ENCODE results near the gene ITPR3. TPM values are rescaled to one million over a fixed set of nuclear protein-coding genes. Genes with fewer than 3 reads are reported as not detected.
A peak's percentile ranks its signal among the peaks of the same experiment; 100 is the strongest.

Gene ITPR3
- total and polyA plus RNA-seq, 8 donors = 14.1 to 149 (median 65.6) TPM

GRCh38 chr6:33702345-33702977 lies 81.3 kb downstream of the ITPR3 start:
- no peaks in the 10 kb centered on the region for H3K27me3 ChIP-seq
- no peaks in the 10 kb centered on the region for H3K9me3 ChIP-seq
- DNase-seq = peak; percentile 58 to 82
- no peak overlapping the region for H3K27ac ChIP-seq
- H3K4me1 ChIP-seq = peaks cover 0 to 16% (median 8%) of the 10 kb centered on the region in 4 donors
- TF ChIP-seq CTCF (IDR thresholded peaks at IDR 0.05) (peak in 5 of 7 experiments; percentile 9 to 43 (median 36)), POLR2AphosphoS5 (IDR thresholded peaks at IDR 0.05) (peak in 1 of 3 donors; percentile 9), POLR2A (IDR thresholded peaks at IDR 0.05) (no peak)
- intact Hi-C loops (cut with DNase I; ENCODE audit: low total_unique reads) = loop anchor here (5.0 kb wide), 1 partner anchor 115 kb away; no protein-coding TSS in a partner anchor
- H3K4me3 ChIP-seq = no peak overlapping the region
- 66 to 85% (median 79%) methylated on average over 1 of the region's 1 CpG for WGBS, 5 donors
- H3K36me3 ChIP-seq = peaks cover 4 to 52% (median 31%) of the 10 kb centered on the region in 4 donors

GRCh38 chr6:33704215-33705066 lies 83.3 kb downstream of the ITPR3 start:
- 72 to 89% (median 81%) methylated on average over 11 of the region's 11 CpGs for WGBS, 5 donors
- H3K27ac ChIP-seq = no peak overlapping the region
- H3K4me1 ChIP-seq = peaks cover 0 to 19% (median 3%) of the 10 kb centered on the region in 4 donors
- no peak overlapping the region for H3K4me3 ChIP-seq
- intact Hi-C loops (cut with DNase I; ENCODE audit: low total_unique reads) = loop anchor here (5.0 kb wide), 1 partner anchor 117 kb away; no protein-coding TSS in a partner anchor
- no peak for DNase-seq
- TF ChIP-seq POLR2AphosphoS5 (IDR thresholded peaks at IDR 0.05) = no peak
- TF ChIP-seq POLR2A (IDR thresholded peaks at IDR 0.05) = no peak
- H3K9me3 ChIP-seq = no peaks in the 10 kb centered on the region
- H3K36me3 ChIP-seq = peaks cover 3 to 52% (median 31%) of the 10 kb centered on the region in 4 donors
- H3K27me3 ChIP-seq = no peaks in the 10 kb centered on the region

GRCh38 chr6:33705268-33705885 lies 84.3 kb downstream of the ITPR3 start:
- Histone ChIP-seq H3K4me3 (no peak overlapping the region), H3K9me3 (no peaks in the 10 kb centered on the region), H3K27ac (no peak overlapping the region), H3K27me3 (no peaks in the 10 kb centered on the region), H3K36me3 (peaks cover 3 to 51% (median 34%) of the 10 kb centered on the region in 4 donors), H3K4me1 (peaks cover 6 to 22% (median 9%) of the 10 kb centered on the region in 4 donors)
- DNase-seq = no peak
- intact Hi-C loops (cut with DNase I; ENCODE audit: low total_unique reads) = no loop called here
- TF ChIP-seq POLR2A (IDR thresholded peaks at IDR 0.05) (no peak), POLR2AphosphoS5 (IDR thresholded peaks at IDR 0.05) (no peak), CTCF (IDR thresholded peaks at IDR 0.05) (no peak), EP300 (IDR thresholded peaks at IDR 0.05) (no peak)
- WGBS, 5 donors = 76 to 84% (median 80%) methylated on average over 9 of the region's 9 CpGs

GRCh38 chr6:33705955-33706725 lies 85.0 kb downstream of the ITPR3 start:
- TF ChIP-seq POLR2A (IDR thresholded peaks at IDR 0.05) (no peak), EP300 (IDR thresholded peaks at IDR 0.05) (no peak), POLR2AphosphoS5 (IDR thresholded peaks at IDR 0.05) (no peak), CTCF (IDR thresholded peaks at IDR 0.05) (no peak)
- Histone ChIP-seq H3K27ac (no peak overlapping the region), H3K9me3 (no peaks in the 10 kb centered on the region), H3K4me1 (peaks cover 13 to 26% (median 15%) of the 10 kb centered on the region in 4 donors), H3K27me3 (no peaks in the 10 kb centered on the region), H3K4me3 (no peak overlapping the region), H3K36me3 (peaks cover 3 to 44% (median 32%) of the 10 kb centered on the region in 4 donors)
- no peak for DNase-seq
- intact Hi-C loops (cut with DNase I; ENCODE audit: low total_unique reads) = no loop called here
- 78 to 85% (median 83%) methylated on average over 15 to 16 of the region's 16 CpGs for WGBS, 5 donors
